Nephron progenitor cell (in vitro differentiated cells): ENCODE results near the gene CYBA.
A peak's percentile ranks its signal among the peaks of the same experiment; 100 is the strongest.

Experiments used
- DNase-seq: peaks from one replicate; pipeline ENCODE4 v3.0.0; 2021
- H3K27ac Mint-ChIP-seq: 2 replicates; pipeline ENCODE4 v1.8.0; 2021; ENCODE audit warnings: mild to moderate bottlenecking, moderate library complexity, mixed read lengths
- H3K27me3 Mint-ChIP-seq: 2 replicates; pipeline ENCODE4 v1.8.0; 2021; ENCODE audit warnings: mild to moderate bottlenecking, low read depth, mixed read lengths; ENCODE audit not compliant: poor library complexity
- H3K36me3 Mint-ChIP-seq: 2 replicates; pipeline ENCODE4 v1.8.0; 2021; ENCODE audit warnings: low read depth, mixed read lengths
- H3K4me1 Mint-ChIP-seq: 2 replicates; pipeline ENCODE4 v1.8.0; 2021; ENCODE audit warnings: mixed read lengths
- H3K4me3 Mint-ChIP-seq: 2 replicates; pipeline ENCODE4 v1.8.0; 2021; ENCODE audit warnings: mild to moderate bottlenecking, moderate library complexity, mixed read lengths
- H3K9me3 Mint-ChIP-seq: 2 replicates; pipeline ENCODE4 v1.8.0; 2021; ENCODE audit warnings: mild to moderate bottlenecking, moderate library complexity, mixed read lengths
- TF ChIP-seq, protein P1 (sequence below): fragments of 200-600 bp; sonication (generic); IDR thresholded peaks from 2 replicates; pipeline ENCODE4 v1.5.0; 2021; ENCODE audit warnings: antibody characterized with exemption

The CYBA gene

DNA sequence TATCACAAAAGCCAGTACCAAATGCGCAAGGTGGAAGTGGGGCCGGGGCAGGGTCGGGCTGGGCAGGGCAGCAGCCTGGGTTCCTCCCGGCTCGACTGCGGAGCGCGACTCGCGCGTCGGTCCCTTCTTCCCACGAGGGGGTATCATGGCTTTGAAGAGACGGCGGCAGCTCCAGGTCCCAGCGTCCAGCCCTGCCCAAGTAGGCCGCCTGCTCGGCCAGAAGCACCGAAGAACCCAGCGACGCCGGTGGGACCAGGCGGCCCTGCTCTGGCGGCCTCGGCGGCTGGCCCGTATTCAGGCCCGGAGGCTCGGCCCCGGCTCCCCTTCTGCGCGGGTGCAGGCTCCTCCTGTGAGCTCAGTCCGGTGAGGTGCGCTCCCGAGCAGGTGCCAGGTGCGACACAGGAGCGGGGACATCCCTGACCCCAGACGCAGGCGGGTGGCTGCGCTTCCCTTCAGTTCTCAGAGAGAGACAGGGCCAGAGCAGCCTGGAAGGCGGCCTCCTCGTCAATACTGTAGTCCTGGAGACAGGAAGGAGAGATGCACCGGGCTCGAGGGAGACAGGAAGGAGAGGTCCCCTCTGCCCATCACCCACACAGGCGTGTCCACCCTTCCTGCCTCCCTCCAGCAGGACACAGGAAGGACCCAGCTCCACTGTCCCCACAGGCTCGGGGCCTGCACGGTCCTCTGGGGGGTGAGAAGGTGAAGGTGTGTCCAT lies 46.4 kb upstream of the CYBA start:
- Mint-ChIP-seq H3K9me3 (no peaks in the 10 kb centered on the region), H3K27me3 (peaks cover 7% of the 10 kb centered on the region), H3K4me1 (no peaks in the 10 kb centered on the region), H3K36me3 (no peaks in the 10 kb centered on the region), H3K27ac (no peak overlapping the region), H3K4me3 (no peak overlapping the region)
- DNase-seq: no peak
- TF ChIP-seq, protein P1, sequence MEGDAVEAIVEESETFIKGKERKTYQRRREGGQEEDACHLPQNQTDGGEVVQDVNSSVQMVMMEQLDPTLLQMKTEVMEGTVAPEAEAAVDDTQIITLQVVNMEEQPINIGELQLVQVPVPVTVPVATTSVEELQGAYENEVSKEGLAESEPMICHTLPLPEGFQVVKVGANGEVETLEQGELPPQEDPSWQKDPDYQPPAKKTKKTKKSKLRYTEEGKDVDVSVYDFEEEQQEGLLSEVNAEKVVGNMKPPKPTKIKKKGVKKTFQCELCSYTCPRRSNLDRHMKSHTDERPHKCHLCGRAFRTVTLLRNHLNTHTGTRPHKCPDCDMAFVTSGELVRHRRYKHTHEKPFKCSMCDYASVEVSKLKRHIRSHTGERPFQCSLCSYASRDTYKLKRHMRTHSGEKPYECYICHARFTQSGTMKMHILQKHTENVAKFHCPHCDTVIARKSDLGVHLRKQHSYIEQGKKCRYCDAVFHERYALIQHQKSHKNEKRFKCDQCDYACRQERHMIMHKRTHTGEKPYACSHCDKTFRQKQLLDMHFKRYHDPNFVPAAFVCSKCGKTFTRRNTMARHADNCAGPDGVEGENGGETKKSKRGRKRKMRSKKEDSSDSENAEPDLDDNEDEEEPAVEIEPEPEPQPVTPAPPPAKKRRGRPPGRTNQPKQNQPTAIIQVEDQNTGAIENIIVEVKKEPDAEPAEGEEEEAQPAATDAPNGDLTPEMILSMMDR: no peak

DNA sequence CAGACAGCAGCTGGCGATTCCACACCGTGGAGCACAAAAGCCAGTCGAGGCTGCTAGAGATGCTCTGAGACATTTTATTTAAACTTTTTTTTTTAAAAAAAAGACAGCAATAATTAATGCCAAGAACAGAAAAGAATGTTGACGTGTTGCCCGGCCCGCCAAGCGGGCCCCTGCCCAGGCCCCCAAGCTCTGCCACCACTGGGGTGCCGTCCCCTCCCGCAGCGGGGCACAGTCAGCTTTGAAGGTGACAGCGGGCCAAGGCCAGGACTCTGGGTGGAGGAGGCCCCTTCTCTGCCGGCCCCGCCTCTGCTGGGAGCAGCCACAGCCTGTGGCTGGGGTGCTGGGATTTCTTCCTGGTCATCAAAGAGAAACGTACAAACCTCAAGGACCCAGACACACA lies 45.6 kb upstream of the CYBA start:
- H3K27ac Mint-ChIP-seq: no peak overlapping the region
- DNase-seq: no peak
- TF ChIP-seq, protein P1: no peak
- H3K9me3 Mint-ChIP-seq: no peaks in the 10 kb centered on the region
- H3K36me3 Mint-ChIP-seq: no peaks in the 10 kb centered on the region
- no peaks in the 10 kb centered on the region for H3K4me1 Mint-ChIP-seq
- no peak overlapping the region for H3K4me3 Mint-ChIP-seq
- peaks cover 7% of the 10 kb centered on the region for H3K27me3 Mint-ChIP-seq

DNA sequence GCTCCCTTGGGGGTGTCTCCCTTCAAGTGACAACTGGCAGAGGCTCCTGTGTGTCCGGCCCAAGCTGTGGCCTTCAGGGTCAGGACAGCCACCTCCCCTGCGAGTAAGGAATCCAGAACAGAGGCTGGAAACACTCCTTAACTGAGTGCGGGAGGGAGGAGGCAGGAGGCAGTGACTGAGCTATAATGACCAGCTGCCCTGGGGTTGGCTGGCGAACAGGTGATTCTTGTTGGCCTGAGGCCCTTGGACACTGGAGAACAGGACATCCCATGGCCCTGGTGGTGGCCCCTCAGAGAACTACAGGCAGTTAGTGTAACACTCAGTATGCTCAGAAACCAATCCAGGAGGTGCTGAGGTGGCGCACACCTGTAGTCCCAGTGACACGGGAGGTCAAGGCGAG lies 44.9 kb upstream of the CYBA start:
- Mint-ChIP-seq H3K36me3 (no peaks in the 10 kb centered on the region), H3K27me3 (peaks cover 11% of the 10 kb centered on the region), H3K4me1 (no peaks in the 10 kb centered on the region), H3K27ac (no peak overlapping the region), H3K9me3 (no peaks in the 10 kb centered on the region), H3K4me3 (no peak overlapping the region)
- DNase-seq: no peak
- TF ChIP-seq, protein P1: no peak

DNA sequence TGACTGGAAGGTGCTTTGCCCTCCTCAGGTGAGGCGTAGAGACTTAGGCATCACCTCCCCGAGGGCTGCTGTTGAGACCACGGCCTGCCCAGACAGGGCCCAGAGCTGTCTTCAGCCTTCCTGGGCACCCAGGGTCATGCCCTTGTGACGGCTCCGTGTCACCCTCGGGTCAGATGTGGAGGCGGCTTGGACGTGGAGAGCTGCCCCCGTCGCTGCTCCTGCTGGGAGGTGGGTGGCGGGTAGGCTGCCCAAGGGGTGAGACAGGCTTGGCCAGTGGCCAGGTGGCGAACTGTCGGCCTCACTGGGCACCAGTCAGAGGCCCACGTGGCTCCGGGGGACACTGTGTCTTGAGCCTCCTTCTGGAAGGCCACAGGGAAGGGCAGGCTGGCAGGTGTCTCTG lies 44.4 kb upstream of the CYBA start:
- Mint-ChIP-seq H3K27me3 (peaks cover 17% of the 10 kb centered on the region), H3K36me3 (no peaks in the 10 kb centered on the region), H3K4me1 (no peaks in the 10 kb centered on the region), H3K4me3 (no peak overlapping the region), H3K9me3 (no peaks in the 10 kb centered on the region), H3K27ac (no peak overlapping the region)
- DNase-seq: no peak
- TF ChIP-seq, protein P1: no peak

DNA sequence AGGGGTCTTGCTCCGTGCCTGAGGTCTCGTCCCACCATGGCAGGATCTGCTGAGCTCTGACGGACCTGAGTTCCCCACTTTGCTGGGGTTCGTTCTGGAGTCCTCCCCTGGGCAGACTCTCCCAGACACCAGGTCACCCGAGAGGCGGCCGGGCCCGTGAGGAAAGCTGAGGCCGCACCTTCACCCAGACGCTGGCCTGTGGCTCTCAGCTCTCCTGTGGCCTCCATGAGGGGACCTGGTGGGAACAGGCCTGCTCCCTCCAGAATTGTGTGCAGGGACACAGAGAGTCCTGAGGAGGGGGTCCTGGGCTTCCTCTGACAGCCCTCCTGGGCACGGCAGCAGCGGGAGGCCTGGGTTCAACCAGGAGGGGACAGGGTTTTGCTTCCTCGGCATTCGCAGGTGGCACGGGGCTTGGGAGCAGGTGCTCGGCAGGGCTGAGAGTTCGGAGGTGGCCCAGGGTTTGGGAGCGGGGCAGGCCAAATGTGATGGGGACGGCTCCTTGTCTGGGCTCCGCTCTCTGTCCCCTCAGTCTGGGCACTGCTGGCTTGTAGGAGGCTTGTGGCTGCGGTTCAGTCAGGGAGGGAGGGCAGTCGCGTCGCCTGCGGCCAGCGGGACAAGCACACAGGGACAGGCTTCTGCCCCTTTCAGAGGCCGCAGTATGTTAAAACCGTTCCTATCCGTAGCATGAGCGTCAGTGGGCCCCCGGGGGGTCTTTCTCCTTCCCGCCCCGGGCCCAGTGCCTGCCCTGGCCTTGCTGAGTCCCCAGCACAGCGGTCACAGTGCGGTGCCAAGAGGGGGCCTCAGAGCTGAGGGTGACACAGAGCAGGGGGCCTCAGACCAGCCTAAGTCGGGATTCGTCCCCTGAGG lies 43.6 kb upstream of the CYBA start:
- H3K9me3 Mint-ChIP-seq: no peaks in the 10 kb centered on the region
- H3K27ac Mint-ChIP-seq: peak overlapping the region; percentile 64
- TF ChIP-seq, protein P1: no peak
- H3K4me1 Mint-ChIP-seq: no peaks in the 10 kb centered on the region
- H3K36me3 Mint-ChIP-seq: no peaks in the 10 kb centered on the region
- peaks cover 24% of the 10 kb centered on the region for H3K27me3 Mint-ChIP-seq
- no peak for DNase-seq
- H3K4me3 Mint-ChIP-seq: no peak overlapping the region
